Measurements from ENCODE around the gene XG.
A peak's percentile ranks its signal among the peaks of the same experiment; 100 is the strongest.

XG gene

DNA sequence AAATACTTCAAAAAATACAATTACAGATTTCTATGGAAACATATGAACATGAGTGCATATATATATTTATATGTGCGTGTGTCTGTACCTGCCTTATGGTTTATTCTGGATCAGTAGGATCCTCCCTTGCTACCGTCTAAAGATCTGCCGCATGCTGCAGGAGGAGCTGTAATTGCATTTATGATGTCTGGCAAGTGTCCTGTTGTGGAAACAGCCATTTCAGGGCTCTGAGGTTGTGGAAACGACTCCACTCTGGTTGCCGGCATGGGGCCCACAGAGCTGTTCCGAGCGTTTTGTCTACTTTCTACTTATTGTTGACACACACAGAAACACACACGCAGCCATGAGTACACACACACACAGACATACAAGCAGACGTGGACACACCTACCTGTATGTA, 39.4 kb upstream of the XG start:
- Histone ChIP-seq H3K4me3 (ENCODE audit: severe bottlenecking) (no peak overlapping the region), H3K27me3 (ENCODE audit: insufficient read depth, poor library complexity, severe bottlenecking) (no peaks in the 10 kb centered on the region), H3K4me1 (ENCODE audit: insufficient read depth, poor library complexity, severe bottlenecking) (peaks cover 36% of the 10 kb centered on the region), H3K36me3 (ENCODE audit: low read depth) (peaks cover 60% of the 10 kb centered on the region), H3K9me3 (ENCODE audit: severe bottlenecking) (no peaks in the 10 kb centered on the region), H3K27ac (ENCODE audit: poor library complexity, severe bottlenecking) (peak overlapping the region; percentile 99)
- TF ChIP-seq, protein P1, sequence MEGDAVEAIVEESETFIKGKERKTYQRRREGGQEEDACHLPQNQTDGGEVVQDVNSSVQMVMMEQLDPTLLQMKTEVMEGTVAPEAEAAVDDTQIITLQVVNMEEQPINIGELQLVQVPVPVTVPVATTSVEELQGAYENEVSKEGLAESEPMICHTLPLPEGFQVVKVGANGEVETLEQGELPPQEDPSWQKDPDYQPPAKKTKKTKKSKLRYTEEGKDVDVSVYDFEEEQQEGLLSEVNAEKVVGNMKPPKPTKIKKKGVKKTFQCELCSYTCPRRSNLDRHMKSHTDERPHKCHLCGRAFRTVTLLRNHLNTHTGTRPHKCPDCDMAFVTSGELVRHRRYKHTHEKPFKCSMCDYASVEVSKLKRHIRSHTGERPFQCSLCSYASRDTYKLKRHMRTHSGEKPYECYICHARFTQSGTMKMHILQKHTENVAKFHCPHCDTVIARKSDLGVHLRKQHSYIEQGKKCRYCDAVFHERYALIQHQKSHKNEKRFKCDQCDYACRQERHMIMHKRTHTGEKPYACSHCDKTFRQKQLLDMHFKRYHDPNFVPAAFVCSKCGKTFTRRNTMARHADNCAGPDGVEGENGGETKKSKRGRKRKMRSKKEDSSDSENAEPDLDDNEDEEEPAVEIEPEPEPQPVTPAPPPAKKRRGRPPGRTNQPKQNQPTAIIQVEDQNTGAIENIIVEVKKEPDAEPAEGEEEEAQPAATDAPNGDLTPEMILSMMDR (IDR thresholded peaks at IDR 0.05; ENCODE audit: poor library complexity, severe bottlenecking) = no peak
- no peak for ATAC-seq (ENCODE audit: low read depth)
- DNase-seq (ENCODE audit: low spot score) = no peak

DNA sequence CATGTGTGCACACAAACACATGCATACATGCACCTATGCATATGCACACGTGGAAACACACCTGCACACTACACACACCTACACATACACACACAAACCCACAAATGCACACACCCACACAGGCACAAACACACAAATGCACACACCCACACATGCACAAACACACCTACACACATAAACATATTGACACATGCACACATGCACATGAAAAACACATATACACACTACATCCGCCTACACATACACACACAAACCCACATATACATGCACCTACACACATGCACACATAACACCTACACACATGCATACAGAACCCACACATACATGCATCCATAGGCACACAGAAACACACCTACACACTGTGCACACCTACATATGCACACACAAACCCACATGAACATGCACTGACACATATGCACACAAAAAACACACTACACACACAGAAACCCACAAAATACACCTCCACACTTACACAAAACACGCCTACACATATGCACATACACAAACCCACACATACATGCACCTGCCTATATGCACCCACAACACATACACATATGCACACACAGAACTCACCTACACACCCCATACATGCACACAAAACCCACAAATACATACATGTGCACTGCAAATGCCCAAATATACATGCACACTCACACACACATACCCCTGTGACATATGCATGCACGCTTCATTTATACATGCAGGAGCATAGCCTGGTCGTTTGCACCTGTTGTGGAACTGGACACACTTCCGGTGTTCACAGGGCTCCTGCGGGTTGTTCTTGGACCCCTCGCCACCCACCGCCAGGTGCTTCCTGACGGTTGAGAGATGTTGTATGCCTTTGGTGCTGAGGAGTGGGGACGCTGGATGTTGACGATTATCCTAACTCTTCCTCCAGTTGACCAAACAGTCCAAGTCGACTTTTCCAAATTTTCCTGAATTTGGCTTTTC, 38.7 kb upstream of the XG start:
- TF ChIP-seq, protein P1 (IDR thresholded peaks at IDR 0.05; ENCODE audit: poor library complexity, severe bottlenecking) = no peak
- no peaks in the 10 kb centered on the region for H3K9me3 ChIP-seq (ENCODE audit: severe bottlenecking)

DNA sequence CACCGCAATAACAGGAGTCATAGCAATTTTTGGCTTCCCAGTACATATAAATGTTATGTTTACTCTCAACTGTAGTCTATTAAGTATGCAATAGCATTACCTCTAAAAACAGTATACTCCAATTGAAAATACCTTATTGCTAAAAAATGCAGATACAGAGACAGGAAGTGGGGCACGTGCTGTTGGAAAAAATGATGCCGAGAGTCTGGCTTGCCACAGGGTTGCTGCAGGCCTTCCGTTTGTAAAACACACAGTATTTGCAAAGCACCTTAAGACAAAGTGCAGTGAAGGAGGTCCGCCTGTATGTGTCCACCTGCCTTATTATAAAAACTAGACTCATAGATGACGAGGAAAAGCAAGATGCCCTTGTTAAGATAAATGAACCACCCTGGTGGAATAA, 37.3 kb upstream of the XG start:
- TF ChIP-seq, protein P1 (IDR thresholded peaks at IDR 0.05; ENCODE audit: poor library complexity, severe bottlenecking) = no peak
- H3K36me3 ChIP-seq (ENCODE audit: low read depth) = peaks cover 81% of the 10 kb centered on the region
- ATAC-seq (ENCODE audit: low read depth) = no peak
- H3K4me1 ChIP-seq (ENCODE audit: insufficient read depth, poor library complexity, severe bottlenecking) = peaks cover 15% of the 10 kb centered on the region
- H3K27ac ChIP-seq (ENCODE audit: poor library complexity, severe bottlenecking) = no peak overlapping the region
- DNase-seq (ENCODE audit: low spot score) = no peak
- no peaks in the 10 kb centered on the region for H3K27me3 ChIP-seq (ENCODE audit: insufficient read depth, poor library complexity, severe bottlenecking)
- H3K9me3 ChIP-seq (ENCODE audit: severe bottlenecking) = no peaks in the 10 kb centered on the region
- no peak overlapping the region for H3K4me3 ChIP-seq (ENCODE audit: severe bottlenecking)

More for the DNA sequence above, 38.7 kb upstream of the XG start:
- peaks cover 29% of the 10 kb centered on the region for H3K4me1 ChIP-seq (ENCODE audit: insufficient read depth, poor library complexity, severe bottlenecking)
- H3K36me3 ChIP-seq (ENCODE audit: low read depth) = peaks cover 68% of the 10 kb centered on the region
- H3K27me3 ChIP-seq (ENCODE audit: insufficient read depth, poor library complexity, severe bottlenecking) = no peaks in the 10 kb centered on the region
- no peak for ATAC-seq (ENCODE audit: low read depth)
- H3K4me3 ChIP-seq (ENCODE audit: severe bottlenecking) = no peak overlapping the region
- DNase-seq (ENCODE audit: low spot score) = no peak
- no peak overlapping the region for H3K27ac ChIP-seq (ENCODE audit: poor library complexity, severe bottlenecking)

DNA sequence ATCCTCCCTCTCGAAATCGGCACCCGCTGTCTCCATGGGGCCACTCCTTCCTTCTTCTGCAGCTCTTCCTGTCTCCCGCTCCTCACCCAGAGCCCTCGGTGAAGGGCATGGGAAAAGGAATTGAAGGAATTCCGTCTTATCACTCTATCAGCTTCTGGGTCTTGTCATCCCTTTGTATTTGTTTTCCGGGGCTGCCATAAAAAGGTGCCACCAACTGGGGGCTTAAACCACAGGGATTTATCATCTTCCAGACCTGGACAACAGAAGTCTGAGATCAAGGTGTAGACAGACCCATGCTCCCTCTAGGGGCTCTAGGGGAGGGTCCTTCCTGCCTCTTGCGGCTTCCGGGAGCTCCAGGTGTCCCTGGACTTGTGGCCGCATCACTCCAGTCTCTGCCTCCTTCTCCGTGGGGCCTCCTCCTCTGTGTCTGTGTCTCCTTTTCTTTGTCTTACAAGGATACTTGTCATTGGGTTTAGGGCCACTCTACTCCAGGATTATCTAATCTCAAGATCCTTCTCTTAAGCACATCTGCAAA, 36.7 kb upstream of the XG start:
- H3K9me3 ChIP-seq (ENCODE audit: severe bottlenecking) = no peaks in the 10 kb centered on the region
- ATAC-seq (ENCODE audit: low read depth) (no peak), DNase-seq (ENCODE audit: low spot score) (no peak)
- no peak overlapping the region for H3K27ac ChIP-seq (ENCODE audit: poor library complexity, severe bottlenecking)
- H3K27me3 ChIP-seq (ENCODE audit: insufficient read depth, poor library complexity, severe bottlenecking) = no peaks in the 10 kb centered on the region
- H3K4me1 ChIP-seq (ENCODE audit: insufficient read depth, poor library complexity, severe bottlenecking) = peaks cover 9% of the 10 kb centered on the region
- no peak overlapping the region for H3K4me3 ChIP-seq (ENCODE audit: severe bottlenecking)
- TF ChIP-seq, protein P1 (IDR thresholded peaks at IDR 0.05; ENCODE audit: poor library complexity, severe bottlenecking) = no peak
- H3K36me3 ChIP-seq (ENCODE audit: low read depth) = peaks cover 87% of the 10 kb centered on the region

DNA sequence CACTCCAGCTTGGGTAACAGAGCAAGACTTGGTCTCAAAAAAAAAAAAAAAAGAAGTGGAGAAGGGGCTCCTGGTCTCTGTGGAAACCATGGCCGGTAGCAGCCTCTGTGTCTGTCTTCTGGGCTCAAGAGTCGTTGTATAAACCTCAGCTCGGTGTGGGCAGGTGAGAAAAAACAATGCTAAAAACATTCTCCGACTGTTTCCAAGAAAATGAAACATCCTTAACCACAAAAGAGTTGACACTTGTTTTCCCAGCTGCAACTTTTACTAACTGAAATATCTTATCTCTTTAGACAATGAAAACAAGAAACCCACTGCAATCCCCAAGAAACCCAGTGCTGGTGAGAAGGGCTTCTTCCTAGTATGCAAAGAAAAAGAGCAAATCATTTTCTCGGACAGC, 34.5 kb upstream of the XG start:
- Histone ChIP-seq H3K9me3 (ENCODE audit: severe bottlenecking) (no peaks in the 10 kb centered on the region), H3K27me3 (ENCODE audit: insufficient read depth, poor library complexity, severe bottlenecking) (no peaks in the 10 kb centered on the region), H3K4me1 (ENCODE audit: insufficient read depth, poor library complexity, severe bottlenecking) (no peaks in the 10 kb centered on the region), H3K4me3 (ENCODE audit: severe bottlenecking) (no peak overlapping the region), H3K36me3 (ENCODE audit: low read depth) (peaks cover 95% of the 10 kb centered on the region), H3K27ac (ENCODE audit: poor library complexity, severe bottlenecking) (no peak overlapping the region)
- DNase-seq (ENCODE audit: low spot score) = no peak
- ATAC-seq (ENCODE audit: low read depth) = no peak
- TF ChIP-seq, protein P1 (IDR thresholded peaks at IDR 0.05; ENCODE audit: poor library complexity, severe bottlenecking) = no peak
